IMR-90 (cell line): ENCODE measurements around the gene UFSP1. TPM values are rescaled to one million over a fixed set of nuclear protein-coding genes. Genes with fewer than 3 reads are reported as not detected.

Experiments
- ATAC-seq: fragments of 200-7000 bp; cut with Tn5 transposase; 2 replicates; pipeline ENCODE4 v1.9.1; 2020; ENCODE audit warnings: low read depth, mild to moderate bottlenecking, moderate library complexity
- BruUV-seq: library from RNA; stranded (reverse); fragments of 400-500 nt; replicated peaks from 2 replicates; lab custom pipeline; 2021; lab: Mats Ljungman, UMichigan
- CTCF ChIA-PET: fragments of 300-600 bp; formaldehyde crosslinking; extraction: SDS; loops from one replicate; lab custom pipeline; 2021; ENCODE audit warnings: antibody characterized with exemption; lab: Yijun Ruan, JAX
- POLR2A ChIA-PET: fragments of 300-600 bp; sonication (Branson Sonifier 250); formaldehyde crosslinking; loops from one replicate; lab custom pipeline; 2022; ENCODE audit warnings: antibody characterized with exemption; ENCODE audit not compliant: unreplicated experiment; lab: Charles Lee
- DNase-seq: peaks from one replicate; pipeline ENCODE4 v3.0.0; 2013
- H2AFZ ChIP-seq: replicated peaks from 2 replicates; pipeline ENCODE3; 2013; ENCODE audit warnings: low read length, mild to moderate bottlenecking; ENCODE audit not compliant: poor library complexity
- H2AK5ac ChIP-seq: 2 replicates; pipeline ENCODE4 v1.6.1; 2013; ENCODE audit warnings: low read depth, low read length, inconsistent platforms
- H2AK9ac ChIP-seq: replicated peaks from 2 replicates; pipeline ENCODE3; 2013; ENCODE audit warnings: mild to moderate bottlenecking, low read depth, low read length, moderate library complexity; ENCODE audit not compliant: poor library complexity
- H2BK120ac ChIP-seq: 2 replicates; pipeline ENCODE4 v1.6.1; 2013; ENCODE audit warnings: low read depth, low read length, inconsistent platforms
- H2BK15ac ChIP-seq: 3 replicates; pipeline ENCODE4 v1.6.1; 2013; ENCODE audit warnings: low read depth, low read length, inconsistent platforms
- H2BK20ac ChIP-seq: 2 replicates; pipeline ENCODE4 v1.6.1; 2013; ENCODE audit warnings: low read depth, mild to moderate bottlenecking, inconsistent platforms, low read length, moderate library complexity
- H2BK5ac ChIP-seq: 2 replicates; pipeline ENCODE4 v1.6.1; 2013; ENCODE audit warnings: mild to moderate bottlenecking, low read depth, low read length, inconsistent platforms; ENCODE audit not compliant: poor library complexity, severe bottlenecking
- H3K14ac ChIP-seq: replicated peaks from 2 replicates; pipeline ENCODE4 v1.6.1; 2013; ENCODE audit warnings: low read depth, low read length, inconsistent platforms
- H3K18ac ChIP-seq: 2 replicates; pipeline ENCODE4 v1.6.1; 2013; ENCODE audit warnings: low read depth, low read length, control low read depth
- H3K23ac ChIP-seq: 2 replicates; pipeline ENCODE4 v1.6.1; 2013; ENCODE audit warnings: low read depth, low read length, inconsistent platforms
- H3K27ac ChIP-seq: 2 replicates; pipeline ENCODE4 v1.5.1; 2013; ENCODE audit warnings: mild to moderate bottlenecking, control low read depth, low read length; ENCODE audit not compliant: insufficient read depth
- H3K27me3 ChIP-seq: 2 replicates; pipeline ENCODE4 v1.6.1; 2013; ENCODE audit warnings: low read length; ENCODE audit not compliant: control insufficient read depth, insufficient read depth
- H3K36me3 ChIP-seq: 2 replicates; pipeline ENCODE4 v1.6.1; 2013; ENCODE audit warnings: low read length, mixed read lengths; ENCODE audit not compliant: control insufficient read depth, insufficient read depth
- H3K4ac ChIP-seq: 2 replicates; pipeline ENCODE4 v1.6.1; 2013; ENCODE audit warnings: low read depth, low read length, inconsistent platforms
- H3K4me1 ChIP-seq: 2 replicates; pipeline ENCODE4 v1.6.1; 2013; ENCODE audit warnings: low read length, mixed read lengths; ENCODE audit not compliant: control insufficient read depth, insufficient read depth
- H3K4me2 ChIP-seq: 2 replicates; pipeline ENCODE4 v1.6.1; 2013; ENCODE audit warnings: low read depth, mild to moderate bottlenecking, control low read depth, low read length, moderate library complexity
- H3K4me3 ChIP-seq: 2 replicates; pipeline ENCODE4 v1.5.1; 2013; ENCODE audit warnings: low read depth, mild to moderate bottlenecking, control low read depth, low read length, moderate library complexity; ENCODE audit not compliant: insufficient read depth
- H3K56ac ChIP-seq: 2 replicates; pipeline ENCODE4 v1.6.1; 2013; ENCODE audit warnings: low read length, inconsistent platforms; ENCODE audit not compliant: insufficient read depth; ENCODE audit errors: extremely low read depth
- H3K79me1 ChIP-seq, 2 experiments: 2 replicates each; pipeline ENCODE4 v1.6.1; 2013; ENCODE audit warnings: low read length in 2 of 2, inconsistent platforms in 1 of 2, low read depth in 1 of 2
- H3K9ac ChIP-seq: 2 replicates; pipeline ENCODE4 v1.6.1; 2013; ENCODE audit warnings: low read depth, low read length, control low read depth
- H3K9me1 ChIP-seq: 2 replicates; pipeline ENCODE4 v1.6.1; 2013; ENCODE audit warnings: low read length, inconsistent platforms; ENCODE audit not compliant: insufficient read depth
- H3K9me3 ChIP-seq: 2 replicates; pipeline ENCODE4 v1.6.1; 2013; ENCODE audit warnings: low read length; ENCODE audit not compliant: control insufficient read depth, insufficient read depth
- H4K20me1 ChIP-seq: 2 replicates; pipeline ENCODE4 v1.6.1; 2013; ENCODE audit warnings: low read length, inconsistent platforms; ENCODE audit not compliant: insufficient read depth
- H4K5ac ChIP-seq: 2 replicates; pipeline ENCODE4 v1.6.1; 2013; ENCODE audit warnings: mild to moderate bottlenecking, low read depth, low read length, control low read depth
- H4K8ac ChIP-seq, 2 experiments: 2 replicates each; pipeline ENCODE4 v1.6.1; 2013; ENCODE audit warnings: low read depth in 2 of 2, low read length in 2 of 2, control low read depth in 1 of 2, inconsistent platforms in 1 of 2
- H4K91ac ChIP-seq: 2 replicates; pipeline ENCODE4 v1.6.1; 2013; ENCODE audit warnings: low read depth, low read length, inconsistent platforms; ENCODE audit not compliant: insufficient read depth
- BHLHE40 ChIP-seq: fragments of 150-350 bp; IDR thresholded peaks from 2 replicates; pipeline ENCODE4 v1.6.1; 2016; ENCODE audit warnings: mild to moderate bottlenecking, low read depth, low read length
- CEBPB ChIP-seq: IDR thresholded peaks from 2 replicates; pipeline ENCODE4 v1.6.1; 2012; ENCODE audit warnings: low read depth, low read length, improper control_type of control experiment
- FOS ChIP-seq: fragments of 150-350 bp; IDR thresholded peaks from 2 replicates; pipeline ENCODE4 v1.6.1; 2016; ENCODE audit warnings: low read depth, low read length
- MAFK ChIP-seq: IDR thresholded peaks from 2 replicates; pipeline ENCODE4 v1.6.1; 2012; ENCODE audit warnings: low read depth, low read length, improper control_type of control experiment
- MAZ ChIP-seq: IDR thresholded peaks from 2 replicates; pipeline ENCODE4 v1.6.1; 2012; ENCODE audit warnings: low read depth, mild to moderate bottlenecking, low read length, improper control_type of control experiment, moderate library complexity, borderline replicate concordance
- NFE2L2 ChIP-seq: fragments of 150-350 bp; IDR thresholded peaks from 2 replicates; pipeline ENCODE4 v1.6.1; 2016; ENCODE audit warnings: low read depth, mild to moderate bottlenecking, low read length
- RFX5 ChIP-seq: IDR thresholded peaks from 2 replicates; pipeline ENCODE4 v1.8.0; 2012; ENCODE audit warnings: low read depth, mild to moderate bottlenecking, low read length, moderate library complexity
- SMC3 ChIP-seq: fragments of 150-350 bp; IDR thresholded peaks from 2 replicates; pipeline ENCODE4 v1.6.1; 2016; ENCODE audit warnings: low read depth, mild to moderate bottlenecking, antibody characterized with exemption, low read length, moderate library complexity
- WGBS, 2 experiments: methylation state at CpG; one replicate each; pipeline versions ENCODE4 v1.1.5 to v1.1.7; 2013; ENCODE audit warnings: missing lambda C conversion rate in 2 of 2; ENCODE audit not compliant: insufficient read length in 1 of 2; ENCODE audit errors: extremely low coverage in 2 of 2; 5-methylcytosine and 5-hydroxymethylcytosine counted together
- dilution Hi-C: fragments of 300-500 bp; cut with HindIII; formaldehyde crosslinking; loops from one replicate; pipeline ENCODE4 v1.14.3; 2018; ENCODE audit warnings: low sequenced_read_pairs; ENCODE audit not compliant: unreplicated experiment
- in situ Hi-C: fragments of 300-500 bp; cut with MboI; formaldehyde crosslinking; loops from 3 replicates; pipeline ENCODE4 v1.14.3; 2019; ENCODE audit warnings: low sequenced_read_pairs, inconsistent platforms, mixed read lengths
- intact Hi-C: fragments of 100-400 bp; cut with micrococcal nuclease; formaldehyde crosslinking; loops from 2 replicates; pipeline ENCODE4 v1.10.0; 2022
- polyA plus RNA-seq, 3 experiments: library from polyadenylated mRNA; depleted of rRNA; stranded (reverse); fragments of >200 nt; gene quantifications; 2 replicates each; pipeline ENCODE4 v1.2.3, GENCODE V29; 2012; ENCODE audit warnings: low replicate concordance in 1 of 3
- total RNA-seq: library from RNA; depleted of rRNA; stranded (reverse); fragments of >200 nt; gene quantifications from 2 replicates; pipeline ENCODE4 v1.2.3, GENCODE V29; 2012
- TF ChIP-seq, protein P1 (sequence below): fragments of 150-350 bp; IDR thresholded peaks from 2 replicates; pipeline ENCODE4 v1.6.1; 2017; ENCODE audit warnings: mild to moderate bottlenecking, antibody characterized with exemption, low read length, low read depth
- TF ChIP-seq, protein P2 (sequence below): conservative IDR thresholded peaks from 2 replicates; pipeline ENCODE4 v1.5.1; 2012; ENCODE audit warnings: mild to moderate bottlenecking, low read depth, low read length, improper control_type of control experiment
- TF ChIP-seq, protein P3 (sequence below): fragments of 150-350 bp; IDR thresholded peaks from 2 replicates; pipeline ENCODE4 v1.6.1; 2016; ENCODE audit warnings: low read depth, mild to moderate bottlenecking, low read length, moderate library complexity, borderline replicate concordance

Gene UFSP1
- total and polyA plus RNA-seq, 2 of the 4 experiments (the other 2 are of a cell fraction): 0.36 to 1.0 TPM

DNA sequence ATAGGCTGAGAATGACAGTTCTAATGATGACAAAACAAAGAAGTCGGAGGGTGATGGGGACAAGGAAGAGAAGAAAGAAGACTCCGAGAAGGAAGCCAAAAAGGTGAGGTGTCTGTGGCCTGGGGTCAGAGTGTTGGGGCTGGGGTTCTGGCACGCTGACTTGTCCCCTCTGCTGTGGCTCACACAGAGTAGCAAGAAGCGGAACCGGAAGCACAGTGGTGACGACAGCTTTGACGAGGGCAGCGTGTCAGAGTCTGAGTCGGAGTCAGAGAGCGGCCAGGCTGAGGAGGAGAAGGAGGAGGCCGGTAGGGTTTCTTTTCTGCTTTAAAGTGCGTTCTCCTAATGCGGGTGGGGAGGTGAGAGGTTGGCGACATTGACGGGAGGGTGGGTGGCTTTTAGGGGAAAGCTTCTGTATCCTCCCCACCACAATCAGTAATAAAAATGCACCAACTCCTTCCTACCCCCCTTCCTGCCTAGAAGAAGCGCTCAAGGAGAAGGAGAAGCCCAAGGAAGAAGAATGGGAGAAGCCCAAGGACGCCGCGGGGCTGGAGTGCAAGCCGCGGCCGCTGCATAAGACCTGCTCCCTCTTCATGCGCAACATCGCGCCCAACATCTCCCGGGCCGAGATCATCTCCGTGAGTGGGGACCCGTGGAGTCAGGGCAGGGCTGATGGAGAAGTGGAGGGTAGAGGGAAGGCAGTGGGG, 4.6 kb downstream of the UFSP1 start:
- Histone ChIP-seq H2BK120ac (no peak overlapping the region), H3K36me3 (peaks cover 79% of the 10 kb centered on the region), H2BK15ac (no peak overlapping the region), H3K14ac (no peak overlapping the region), H3K23ac (no peak overlapping the region), H4K20me1 (peaks cover 30% of the 10 kb centered on the region), H4K5ac (no peak overlapping the region), H3K18ac (no peak overlapping the region), H3K9ac (no peak overlapping the region), H3K27ac (no peak overlapping the region), H4K91ac (no peak overlapping the region), H2BK5ac (no peak overlapping the region), H3K4me1 (peaks cover 10% of the 10 kb centered on the region), H3K56ac (no peak overlapping the region), H3K4me2 (no peak overlapping the region), H3K9me1 (no peaks in the 10 kb centered on the region; the same call in 1 of the 2 replicates), H3K79me1 (peaks cover 39 to 73% of the 10 kb centered on the region in 2 experiments), H3K4ac (no peak overlapping the region), H3K4me3 (no peak overlapping the region), H4K8ac (no peak overlapping the region), H2BK20ac (no peak overlapping the region), H3K9me3 (no peaks in the 10 kb centered on the region), H2AK5ac (no peak overlapping the region), H3K27me3 (no peaks in the 10 kb centered on the region), H2AFZ (peak overlapping the region; percentile 46), H2AK9ac (no peak overlapping the region)
- ChIA-PET CTCF (no interaction called here), POLR2A (no interaction called here)
- dilution Hi-C loops (no loop called here), intact Hi-C loops (no loop called here), in situ Hi-C loops (no loop called here)
- 87% methylated on average over 4 of the region's 29 CpGs; no CpG with 5 or more reads in 1 of the 2 experiments for WGBS, 2 experiments
- DNase-seq (no peak), ATAC-seq (no peak)
- BruUV-seq: no TSS peak
- TF ChIP-seq, protein P1, sequence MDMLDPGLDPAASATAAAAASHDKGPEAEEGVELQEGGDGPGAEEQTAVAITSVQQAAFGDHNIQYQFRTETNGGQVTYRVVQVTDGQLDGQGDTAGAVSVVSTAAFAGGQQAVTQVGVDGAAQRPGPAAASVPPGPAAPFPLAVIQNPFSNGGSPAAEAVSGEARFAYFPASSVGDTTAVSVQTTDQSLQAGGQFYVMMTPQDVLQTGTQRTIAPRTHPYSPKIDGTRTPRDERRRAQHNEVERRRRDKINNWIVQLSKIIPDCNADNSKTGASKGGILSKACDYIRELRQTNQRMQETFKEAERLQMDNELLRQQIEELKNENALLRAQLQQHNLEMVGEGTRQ: no peak
- TF ChIP-seq, protein P2, sequence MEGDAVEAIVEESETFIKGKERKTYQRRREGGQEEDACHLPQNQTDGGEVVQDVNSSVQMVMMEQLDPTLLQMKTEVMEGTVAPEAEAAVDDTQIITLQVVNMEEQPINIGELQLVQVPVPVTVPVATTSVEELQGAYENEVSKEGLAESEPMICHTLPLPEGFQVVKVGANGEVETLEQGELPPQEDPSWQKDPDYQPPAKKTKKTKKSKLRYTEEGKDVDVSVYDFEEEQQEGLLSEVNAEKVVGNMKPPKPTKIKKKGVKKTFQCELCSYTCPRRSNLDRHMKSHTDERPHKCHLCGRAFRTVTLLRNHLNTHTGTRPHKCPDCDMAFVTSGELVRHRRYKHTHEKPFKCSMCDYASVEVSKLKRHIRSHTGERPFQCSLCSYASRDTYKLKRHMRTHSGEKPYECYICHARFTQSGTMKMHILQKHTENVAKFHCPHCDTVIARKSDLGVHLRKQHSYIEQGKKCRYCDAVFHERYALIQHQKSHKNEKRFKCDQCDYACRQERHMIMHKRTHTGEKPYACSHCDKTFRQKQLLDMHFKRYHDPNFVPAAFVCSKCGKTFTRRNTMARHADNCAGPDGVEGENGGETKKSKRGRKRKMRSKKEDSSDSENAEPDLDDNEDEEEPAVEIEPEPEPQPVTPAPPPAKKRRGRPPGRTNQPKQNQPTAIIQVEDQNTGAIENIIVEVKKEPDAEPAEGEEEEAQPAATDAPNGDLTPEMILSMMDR: no peak
- TF ChIP-seq SMC3: no peak
- TF ChIP-seq MAZ: no peak
- no peak for TF ChIP-seq MAFK
- TF ChIP-seq CEBPB: no peak
- no peak for TF ChIP-seq NFE2L2
- TF ChIP-seq, protein P3, sequence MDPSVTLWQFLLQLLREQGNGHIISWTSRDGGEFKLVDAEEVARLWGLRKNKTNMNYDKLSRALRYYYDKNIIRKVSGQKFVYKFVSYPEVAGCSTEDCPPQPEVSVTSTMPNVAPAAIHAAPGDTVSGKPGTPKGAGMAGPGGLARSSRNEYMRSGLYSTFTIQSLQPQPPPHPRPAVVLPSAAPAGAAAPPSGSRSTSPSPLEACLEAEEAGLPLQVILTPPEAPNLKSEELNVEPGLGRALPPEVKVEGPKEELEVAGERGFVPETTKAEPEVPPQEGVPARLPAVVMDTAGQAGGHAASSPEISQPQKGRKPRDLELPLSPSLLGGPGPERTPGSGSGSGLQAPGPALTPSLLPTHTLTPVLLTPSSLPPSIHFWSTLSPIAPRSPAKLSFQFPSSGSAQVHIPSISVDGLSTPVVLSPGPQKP: no peak
- TF ChIP-seq RFX5: no peak
- TF ChIP-seq BHLHE40: no peak
- no peak for TF ChIP-seq FOS
